ENCODE data around the gene NRAP. TPM values are rescaled to one million over a fixed set of nuclear protein-coding genes. Genes with fewer than 3 reads are reported as not detected.

NRAP gene
- total RNA-seq, 1 donor from 2014 or later: not detected

GRCh38 chr10:113643183-113643582 is 20.7 kb downstream of the NRAP start:
- no peaks in the 10 kb centered on the region for H3K9me3 Mint-ChIP-seq (ENCODE audit: low read depth)
- peaks cover 3% of the 10 kb centered on the region for H3K27me3 Mint-ChIP-seq (ENCODE audit: low read depth)
- H3K4me3 Mint-ChIP-seq (ENCODE audit: unreplicated experiment): no peak overlapping the region
- no peaks in the 10 kb centered on the region for H3K36me3 Mint-ChIP-seq (ENCODE audit: low read depth)
- H3K4me1 Mint-ChIP-seq (ENCODE audit: low read depth): peaks cover 15% of the 10 kb centered on the region
- H3K27ac Mint-ChIP-seq (ENCODE audit: unreplicated experiment): no peak overlapping the region
- TF ChIP-seq CTCF (IDR thresholded peaks at IDR 0.05): no peak
- DNase-seq (ENCODE audit: low spot score): no peak

DNA sequence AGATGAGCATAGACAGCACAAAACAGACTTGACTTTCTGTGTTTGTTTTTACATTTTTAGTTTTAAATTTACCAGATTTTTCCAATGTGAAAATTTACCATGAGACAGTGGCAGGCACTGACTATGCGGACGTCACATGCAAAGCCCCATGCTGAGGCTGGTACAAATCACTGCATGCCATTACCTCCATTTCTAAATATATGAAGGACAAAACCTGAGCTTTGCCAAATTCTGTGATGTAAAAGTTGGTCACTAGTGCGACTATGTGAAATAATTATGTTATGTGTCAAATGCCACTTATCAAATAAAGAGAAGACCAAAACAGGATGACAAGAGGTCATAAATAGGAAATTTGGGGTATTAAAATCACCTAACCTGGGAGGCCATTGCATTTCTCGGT is 22.1 kb downstream of the NRAP start:
- Mint-ChIP-seq H3K27me3 (ENCODE audit: low read depth) (peaks cover 3% of the 10 kb centered on the region), H3K4me3 (ENCODE audit: unreplicated experiment) (no peak overlapping the region), H3K36me3 (ENCODE audit: low read depth) (no peaks in the 10 kb centered on the region), H3K9me3 (ENCODE audit: low read depth) (no peaks in the 10 kb centered on the region), H3K4me1 (ENCODE audit: low read depth) (peaks cover 8% of the 10 kb centered on the region), H3K27ac (ENCODE audit: unreplicated experiment) (no peak overlapping the region)
- no peak for TF ChIP-seq CTCF (IDR thresholded peaks at IDR 0.05)
- no peak for DNase-seq (ENCODE audit: low spot score)

DNA sequence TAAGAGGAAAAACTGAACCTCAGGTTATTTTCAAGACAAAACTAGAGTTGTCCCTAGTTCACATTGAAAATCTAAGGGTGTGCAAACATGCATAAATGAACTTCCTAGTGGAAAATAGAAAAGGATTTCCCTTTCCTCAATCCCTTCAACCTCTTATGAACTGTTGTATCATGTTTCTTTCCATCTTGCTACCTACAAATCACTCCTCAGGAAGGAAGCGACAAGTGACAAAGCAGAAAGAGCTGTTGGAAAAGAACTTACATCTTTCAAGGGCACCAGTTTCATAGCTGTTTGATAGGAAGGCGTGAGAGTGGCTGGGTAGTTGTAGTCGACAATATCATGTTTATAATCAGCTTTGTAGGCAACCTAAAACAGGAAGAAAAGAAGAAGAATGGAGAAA is 23.9 kb downstream of the NRAP start:
- H3K27ac Mint-ChIP-seq (ENCODE audit: unreplicated experiment): no peak overlapping the region
- peaks cover 8% of the 10 kb centered on the region for H3K4me1 Mint-ChIP-seq (ENCODE audit: low read depth)
- no peak for DNase-seq (ENCODE audit: low spot score)
- no peak for TF ChIP-seq CTCF (IDR thresholded peaks at IDR 0.05)
- peaks cover 3% of the 10 kb centered on the region for H3K27me3 Mint-ChIP-seq (ENCODE audit: low read depth)
- no peaks in the 10 kb centered on the region for H3K9me3 Mint-ChIP-seq (ENCODE audit: low read depth)
- no peak overlapping the region for H3K4me3 Mint-ChIP-seq (ENCODE audit: unreplicated experiment)
- no peaks in the 10 kb centered on the region for H3K36me3 Mint-ChIP-seq (ENCODE audit: low read depth)

DNA sequence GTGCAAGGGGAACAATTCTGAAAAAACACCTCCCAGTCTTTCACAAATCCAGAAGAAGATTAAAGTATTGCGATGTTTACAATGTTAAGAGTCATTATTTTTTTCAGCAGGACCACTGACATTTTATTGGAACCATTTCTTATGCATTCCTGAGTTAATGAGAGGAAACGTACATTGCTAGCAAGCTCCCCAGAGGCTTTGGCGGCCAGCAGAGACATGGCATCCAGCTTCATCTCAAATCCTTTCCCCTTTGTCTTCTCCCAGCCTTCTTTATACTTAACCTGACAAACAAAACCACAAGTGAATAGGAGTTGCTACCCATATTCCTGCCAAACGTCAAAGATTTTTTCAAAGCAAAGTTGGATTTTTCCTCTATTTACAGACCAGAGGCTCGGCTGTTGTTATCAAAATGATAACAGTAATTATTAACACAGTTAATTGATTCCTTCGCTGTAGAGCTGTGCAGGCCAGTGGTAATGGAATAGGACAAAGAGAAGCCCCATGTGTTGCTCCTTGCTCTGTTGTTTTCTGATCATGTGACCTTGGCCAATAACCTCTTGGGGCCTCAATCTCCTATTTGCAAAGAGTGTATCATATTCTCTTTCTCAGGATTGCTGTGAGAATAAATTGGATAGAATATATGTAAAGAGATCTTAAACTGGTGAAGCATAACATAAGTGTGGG is 32.0 kb downstream of the NRAP start:
- H3K27ac Mint-ChIP-seq (ENCODE audit: unreplicated experiment): no peak overlapping the region
- no peak for TF ChIP-seq CTCF (IDR thresholded peaks at IDR 0.05)
- no peaks in the 10 kb centered on the region for H3K36me3 Mint-ChIP-seq (ENCODE audit: low read depth)
- no peak for DNase-seq (ENCODE audit: low spot score)
- no peaks in the 10 kb centered on the region for H3K27me3 Mint-ChIP-seq (ENCODE audit: low read depth)
- peaks cover 16% of the 10 kb centered on the region for H3K4me1 Mint-ChIP-seq (ENCODE audit: low read depth)
- H3K4me3 Mint-ChIP-seq (ENCODE audit: unreplicated experiment): no peak overlapping the region
- peaks cover 6% of the 10 kb centered on the region for H3K9me3 Mint-ChIP-seq (ENCODE audit: low read depth)

GRCh38 chr10:113630929-113631533 is 32.8 kb downstream of the NRAP start:
- no peak overlapping the region for H3K27ac Mint-ChIP-seq (ENCODE audit: unreplicated experiment)
- no peak for DNase-seq (ENCODE audit: low spot score)
- peaks cover 20% of the 10 kb centered on the region for H3K4me1 Mint-ChIP-seq (ENCODE audit: low read depth)
- H3K4me3 Mint-ChIP-seq (ENCODE audit: unreplicated experiment): no peak overlapping the region
- TF ChIP-seq CTCF (IDR thresholded peaks at IDR 0.05): no peak
- no peaks in the 10 kb centered on the region for H3K36me3 Mint-ChIP-seq (ENCODE audit: low read depth)
- peaks cover 6% of the 10 kb centered on the region for H3K9me3 Mint-ChIP-seq (ENCODE audit: low read depth)
- no peaks in the 10 kb centered on the region for H3K27me3 Mint-ChIP-seq (ENCODE audit: low read depth)
